MG63 (cell line): ENCODE measurements around the gene MAP3K12. TPM values are rescaled to one million over a fixed set of nuclear protein-coding genes. Genes with fewer than 3 reads are reported as not detected.
"Not testable (repeated sequence)": the region's sequence is repeated elsewhere in the genome, so short reads cannot be mapped to it uniquely, and the experiment has no call there.

Experiments used
- DNase-seq: peaks from one replicate; pipeline ENCODE4 v3.0.0-alpha.2; 2020
- H3K27me3 ChIP-seq: fragments of 250-450 bp; sonication (Bioruptor Pico); 2 replicates; pipeline ENCODE4 v1.5.1; 2020; ENCODE audit warnings: mild to moderate bottlenecking, moderate library complexity
- H3K36me3 ChIP-seq: fragments of 250-450 bp; sonication (Bioruptor Pico); 2 replicates; pipeline ENCODE4 v1.5.1; 2020; ENCODE audit warnings: mild to moderate bottlenecking, moderate library complexity
- H3K4me3 ChIP-seq: fragments of 250-450 bp; sonication (Bioruptor Pico); 2 replicates; pipeline ENCODE4 v1.5.1; 2020; ENCODE audit warnings: mild to moderate bottlenecking, moderate library complexity
- H3K9me3 ChIP-seq: fragments of 250-450 bp; sonication (Bioruptor Pico); 2 replicates; pipeline ENCODE4 v1.5.1; 2020; ENCODE audit warnings: mild to moderate bottlenecking, moderate library complexity
- total RNA-seq: library from RNA; depleted of rRNA; stranded (reverse); fragments of >200 nt; shearing (Covaris generic); gene quantifications from 2 replicates; pipeline ENCODE4 v1.2.3, GENCODE V29; 2014; ENCODE audit warnings: low replicate concordance; rRNA removed

MAP3K12 gene
- total RNA-seq, 1 experiment from 2014 or later: 15.0 TPM

- no peaks in the 10 kb centered on the region for H3K9me3 ChIP-seq
- peaks cover 26% of the 10 kb centered on the region for H3K36me3 ChIP-seq
- no peaks in the 10 kb centered on the region for H3K27me3 ChIP-seq
- peak; percentile 99 for DNase-seq
- peak within 1 kb of the TSS; percentile 84 for H3K4me3 ChIP-seq
Observed at GRCh38 chr12:53441040-53441833, 58.0 kb downstream of the MAP3K12 start, which contains the start of gene PRR13. Gene PRR13, plus strand, starts transcription at chr12:53441734. Its CDS starts 981 bp downstream, at chr12:53442715.

GRCh38 chr12:53439582-53439981, 59.7 kb downstream of the MAP3K12 start:
- not testable (repeated sequence) for DNase-seq
- peaks cover 12% of the 10 kb centered on the region for H3K36me3 ChIP-seq

DNA sequence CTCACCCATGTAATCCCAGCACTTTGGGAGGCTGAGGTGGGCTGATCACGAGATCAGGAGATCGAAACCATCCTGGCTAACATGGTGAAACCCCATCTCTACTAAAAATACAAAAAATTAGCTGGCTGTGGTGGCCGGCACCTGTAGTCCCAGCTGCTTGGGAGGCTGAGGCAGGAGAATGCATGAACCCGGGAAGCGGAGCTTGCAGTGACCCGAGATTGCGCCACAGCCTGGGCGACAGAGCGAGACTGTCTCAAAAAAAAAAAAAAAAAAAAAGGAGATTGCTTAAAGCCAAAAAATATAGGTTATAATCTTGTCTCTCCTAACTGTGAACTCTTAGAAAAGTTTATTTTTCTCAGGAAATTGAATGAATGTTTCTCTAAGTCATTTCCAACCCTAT, 63.9 kb downstream of the MAP3K12 start:
- H3K27me3 ChIP-seq, DNase-seq, H3K4me3 ChIP-seq, H3K9me3 ChIP-seq, H3K36me3 ChIP-seq: not testable (repeated sequence)

More at GRCh38 chr12:53439582-53439981, 59.7 kb downstream of the MAP3K12 start:
- not testable (repeated sequence) for H3K27me3 ChIP-seq, H3K9me3 ChIP-seq, H3K4me3 ChIP-seq

GRCh38 chr12:53431187-53431586, 68.1 kb downstream of the MAP3K12 start:
- no peaks in the 10 kb centered on the region for H3K27me3 ChIP-seq
- H3K9me3 ChIP-seq: no peaks in the 10 kb centered on the region
- DNase-seq: peak; percentile 59
- no peak overlapping the region for H3K4me3 ChIP-seq
- H3K36me3 ChIP-seq: no peaks in the 10 kb centered on the region

DNA sequence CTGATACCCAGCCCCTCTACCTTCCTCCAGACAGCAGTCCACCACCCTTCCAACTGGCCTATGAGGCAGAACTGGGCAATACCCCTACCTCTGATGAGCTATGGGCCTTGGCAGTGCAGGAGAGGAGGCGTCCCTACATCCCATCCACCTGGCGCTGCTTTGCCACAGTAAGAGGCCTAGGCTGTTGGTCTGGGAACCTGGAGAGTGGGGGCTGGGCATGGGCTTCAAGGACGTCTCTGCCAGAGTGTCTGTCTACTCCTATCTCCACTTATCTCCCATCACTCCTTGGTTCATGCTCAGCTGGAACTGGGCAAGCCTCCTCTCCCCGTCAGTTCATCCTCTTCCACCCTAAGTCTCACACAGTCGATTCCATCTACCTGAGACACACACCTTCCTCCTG, 69.1 kb downstream of the MAP3K12 start:
- no peak for DNase-seq
- H3K9me3 ChIP-seq: no peaks in the 10 kb centered on the region
- no peak overlapping the region for H3K4me3 ChIP-seq
- no peaks in the 10 kb centered on the region for H3K36me3 ChIP-seq
- H3K27me3 ChIP-seq: no peaks in the 10 kb centered on the region

Other genes starting within 250 kb of the MAP3K12 start
- 22.1 and 23.9 TPM in 2 replicates for gene ESPL1, start 231.2 kb downstream of the MAP3K12 start, total RNA-seq
- 412 and 629 TPM in 2 replicates for gene PFDN5, start 203.9 kb downstream of the MAP3K12 start, total RNA-seq
- gene MYG1, start 199.8 kb downstream of the MAP3K12 start, total RNA-seq: 30.8 and 42.8 TPM in 2 replicates
- gene AAAS, start 177.8 kb downstream of the MAP3K12 start, total RNA-seq: 75.6 and 114 TPM in 2 replicates
- gene SP7, start 163.1 kb downstream of the MAP3K12 start, total RNA-seq: not detected in 2 replicates
- gene SP1, start 119.3 kb downstream of the MAP3K12 start, total RNA-seq: 22.3 and 26.3 TPM in 2 replicates
- gene AMHR2, start 75.6 kb downstream of the MAP3K12 start, total RNA-seq: not detected in 2 replicates
- 41.0 and 60.4 TPM in 2 replicates for gene PRR13, start 57.7 kb downstream of the MAP3K12 start, total RNA-seq
- 217 and 279 TPM in 2 replicates for gene PCBP2, start 47.4 kb downstream of the MAP3K12 start, total RNA-seq
- 51.7 and 66.1 TPM in 2 replicates for gene TARBP2, start 1.8 kb upstream of the MAP3K12 start, total RNA-seq
- gene NPFF, start 8.0 kb upstream of the MAP3K12 start, total RNA-seq: not detected in 2 replicates
- gene ATF7, start 126.9 kb upstream of the MAP3K12 start, total RNA-seq: 5.7 and 12.4 TPM in 2 replicates
- gene ATP5MC2, start 176.6 kb upstream of the MAP3K12 start, total RNA-seq: 213 and 230 TPM in 2 replicates
- gene CALCOCO1, start 228.0 kb upstream of the MAP3K12 start, total RNA-seq: 35.7 and 42.4 TPM in 2 replicates